Measurements from ENCODE around the gene CLASP2. TPM values are rescaled to one million over a fixed set of nuclear protein-coding genes. Genes with fewer than 3 reads are reported as not detected.

Gene CLASP2
- total RNA-seq, 6 experiments from 2014 or later = 32.8 to 37.6 (median 34.8) TPM

- Mint-ChIP-seq H3K4me3 (no peak overlapping the region), H3K27me3 (ENCODE audit: insufficient read depth) (no peaks in the 10 kb centered on the region; the same call in 1 of the 2 replicates), H3K27ac (no peak overlapping the region), H3K4me1 (ENCODE audit: low read depth) (peaks cover 15% of the 10 kb centered on the region), H3K36me3 (ENCODE audit: low read depth) (no peaks in the 10 kb centered on the region), H3K9me3 (no peaks in the 10 kb centered on the region)
- TF ChIP-seq CTCF (IDR thresholded peaks at IDR 0.05) = no peak
- DNase-seq = no peak
Measured at GRCh38 chr3:33637482-33637881, 80.6 kb downstream of the CLASP2 start.

- peaks cover 13% of the 10 kb centered on the region for H3K4me1 Mint-ChIP-seq (ENCODE audit: low read depth)
- no peaks in the 10 kb centered on the region; the same call in 1 of the 2 replicates for H3K27me3 Mint-ChIP-seq (ENCODE audit: insufficient read depth)
- no peak overlapping the region for H3K4me3 Mint-ChIP-seq
- H3K9me3 Mint-ChIP-seq = no peaks in the 10 kb centered on the region
- TF ChIP-seq CTCF (IDR thresholded peaks at IDR 0.05) = peak; percentile 84
- no peak overlapping the region for H3K27ac Mint-ChIP-seq
- no peaks in the 10 kb centered on the region for H3K36me3 Mint-ChIP-seq (ENCODE audit: low read depth)
- peak; percentile 58 for DNase-seq
Measured at GRCh38 chr3:33636125-33636850, 81.8 kb downstream of the CLASP2 start.

GRCh38 chr3:33634262-33634661 is 83.8 kb downstream of the CLASP2 start:
- no peaks in the 10 kb centered on the region; the same call in 1 of the 2 replicates for H3K36me3 Mint-ChIP-seq (ENCODE audit: low read depth)
- H3K4me1 Mint-ChIP-seq (ENCODE audit: low read depth) = peaks cover 6% of the 10 kb centered on the region

GRCh38 chr3:33629219-33629618 is 88.8 kb downstream of the CLASP2 start:
- no peaks in the 10 kb centered on the region for H3K9me3 Mint-ChIP-seq
- no peaks in the 10 kb centered on the region for H3K27me3 Mint-ChIP-seq (ENCODE audit: insufficient read depth)
- no peak for DNase-seq
- H3K4me3 Mint-ChIP-seq = no peak overlapping the region
- H3K27ac Mint-ChIP-seq = no peak overlapping the region
- no peaks in the 10 kb centered on the region for H3K4me1 Mint-ChIP-seq (ENCODE audit: low read depth)
- no peak for TF ChIP-seq CTCF (IDR thresholded peaks at IDR 0.05)
- no peaks in the 10 kb centered on the region; the same call in 1 of the 2 replicates for H3K36me3 Mint-ChIP-seq (ENCODE audit: low read depth)

More at GRCh38 chr3:33634262-33634661, 83.8 kb downstream of the CLASP2 start:
- H3K27me3 Mint-ChIP-seq (ENCODE audit: insufficient read depth) = no peaks in the 10 kb centered on the region; the same call in 1 of the 2 replicates
- no peak for DNase-seq
- H3K9me3 Mint-ChIP-seq = no peaks in the 10 kb centered on the region
- no peak overlapping the region for H3K4me3 Mint-ChIP-seq
- no peak overlapping the region for H3K27ac Mint-ChIP-seq
- TF ChIP-seq CTCF (IDR thresholded peaks at IDR 0.05) = no peak

GRCh38 chr3:33624756-33625155 is 93.3 kb downstream of the CLASP2 start:
- no peak for DNase-seq
- H3K9me3 Mint-ChIP-seq = no peaks in the 10 kb centered on the region
- no peaks in the 10 kb centered on the region for H3K4me1 Mint-ChIP-seq (ENCODE audit: low read depth)
- H3K36me3 Mint-ChIP-seq (ENCODE audit: low read depth) = peaks cover 5% of the 10 kb centered on the region; the same call in 1 of the 2 replicates
- H3K4me3 Mint-ChIP-seq = no peak overlapping the region
- no peak for TF ChIP-seq CTCF (IDR thresholded peaks at IDR 0.05)
- no peaks in the 10 kb centered on the region for H3K27me3 Mint-ChIP-seq (ENCODE audit: insufficient read depth)
- no peak overlapping the region for H3K27ac Mint-ChIP-seq

Measured in HFFc6 (cell line).